ENCODE data around the gene BNIP2.

Gene BNIP2

DNA sequence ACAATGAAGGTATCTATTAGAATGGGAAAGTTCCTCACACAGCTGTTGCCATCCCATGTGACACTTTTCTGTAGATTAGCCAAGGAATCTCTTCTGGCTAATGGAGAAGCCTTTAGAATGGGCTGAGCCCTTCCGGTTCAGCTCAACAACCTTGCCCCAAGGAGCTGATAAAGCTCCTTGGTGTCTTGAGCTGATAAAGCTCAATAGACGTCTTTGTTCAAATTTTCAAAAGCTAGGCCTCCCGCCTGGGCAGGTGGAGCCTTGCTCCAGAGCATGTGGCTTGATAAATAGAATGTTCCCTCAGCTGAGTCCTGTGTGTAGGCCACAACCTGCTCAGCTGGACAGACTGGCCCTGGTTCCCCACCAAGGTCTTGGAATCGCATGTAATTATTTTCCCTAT is 7.2 kb upstream of the BNIP2 start:
- Histone ChIP-seq H3K4me3 (replicated peaks; ENCODE audit: insufficient read depth, low read length) (no peak overlapping the region), H3K27ac (replicated peaks) (no peak overlapping the region), H3K27me3 (ENCODE audit: insufficient read depth, poor library complexity, severe bottlenecking) (no peaks in the 10 kb centered on the region)
- TF ChIP-seq GABPA (IDR thresholded peaks at IDR 0.05; ENCODE audit: low read depth) (no peak), SPI1 (IDR thresholded peaks at IDR 0.05; ENCODE audit: borderline replicate concordance, low read depth) (no peak), POLR2AphosphoS5 (IDR thresholded peaks at IDR 0.05; ENCODE audit: low read depth) (no peak)
- TF ChIP-seq, protein P1, sequence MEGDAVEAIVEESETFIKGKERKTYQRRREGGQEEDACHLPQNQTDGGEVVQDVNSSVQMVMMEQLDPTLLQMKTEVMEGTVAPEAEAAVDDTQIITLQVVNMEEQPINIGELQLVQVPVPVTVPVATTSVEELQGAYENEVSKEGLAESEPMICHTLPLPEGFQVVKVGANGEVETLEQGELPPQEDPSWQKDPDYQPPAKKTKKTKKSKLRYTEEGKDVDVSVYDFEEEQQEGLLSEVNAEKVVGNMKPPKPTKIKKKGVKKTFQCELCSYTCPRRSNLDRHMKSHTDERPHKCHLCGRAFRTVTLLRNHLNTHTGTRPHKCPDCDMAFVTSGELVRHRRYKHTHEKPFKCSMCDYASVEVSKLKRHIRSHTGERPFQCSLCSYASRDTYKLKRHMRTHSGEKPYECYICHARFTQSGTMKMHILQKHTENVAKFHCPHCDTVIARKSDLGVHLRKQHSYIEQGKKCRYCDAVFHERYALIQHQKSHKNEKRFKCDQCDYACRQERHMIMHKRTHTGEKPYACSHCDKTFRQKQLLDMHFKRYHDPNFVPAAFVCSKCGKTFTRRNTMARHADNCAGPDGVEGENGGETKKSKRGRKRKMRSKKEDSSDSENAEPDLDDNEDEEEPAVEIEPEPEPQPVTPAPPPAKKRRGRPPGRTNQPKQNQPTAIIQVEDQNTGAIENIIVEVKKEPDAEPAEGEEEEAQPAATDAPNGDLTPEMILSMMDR (IDR thresholded peaks at IDR 0.05; ENCODE audit: insufficient read depth, low read length): no peak
- TF ChIP-seq, protein P2, sequence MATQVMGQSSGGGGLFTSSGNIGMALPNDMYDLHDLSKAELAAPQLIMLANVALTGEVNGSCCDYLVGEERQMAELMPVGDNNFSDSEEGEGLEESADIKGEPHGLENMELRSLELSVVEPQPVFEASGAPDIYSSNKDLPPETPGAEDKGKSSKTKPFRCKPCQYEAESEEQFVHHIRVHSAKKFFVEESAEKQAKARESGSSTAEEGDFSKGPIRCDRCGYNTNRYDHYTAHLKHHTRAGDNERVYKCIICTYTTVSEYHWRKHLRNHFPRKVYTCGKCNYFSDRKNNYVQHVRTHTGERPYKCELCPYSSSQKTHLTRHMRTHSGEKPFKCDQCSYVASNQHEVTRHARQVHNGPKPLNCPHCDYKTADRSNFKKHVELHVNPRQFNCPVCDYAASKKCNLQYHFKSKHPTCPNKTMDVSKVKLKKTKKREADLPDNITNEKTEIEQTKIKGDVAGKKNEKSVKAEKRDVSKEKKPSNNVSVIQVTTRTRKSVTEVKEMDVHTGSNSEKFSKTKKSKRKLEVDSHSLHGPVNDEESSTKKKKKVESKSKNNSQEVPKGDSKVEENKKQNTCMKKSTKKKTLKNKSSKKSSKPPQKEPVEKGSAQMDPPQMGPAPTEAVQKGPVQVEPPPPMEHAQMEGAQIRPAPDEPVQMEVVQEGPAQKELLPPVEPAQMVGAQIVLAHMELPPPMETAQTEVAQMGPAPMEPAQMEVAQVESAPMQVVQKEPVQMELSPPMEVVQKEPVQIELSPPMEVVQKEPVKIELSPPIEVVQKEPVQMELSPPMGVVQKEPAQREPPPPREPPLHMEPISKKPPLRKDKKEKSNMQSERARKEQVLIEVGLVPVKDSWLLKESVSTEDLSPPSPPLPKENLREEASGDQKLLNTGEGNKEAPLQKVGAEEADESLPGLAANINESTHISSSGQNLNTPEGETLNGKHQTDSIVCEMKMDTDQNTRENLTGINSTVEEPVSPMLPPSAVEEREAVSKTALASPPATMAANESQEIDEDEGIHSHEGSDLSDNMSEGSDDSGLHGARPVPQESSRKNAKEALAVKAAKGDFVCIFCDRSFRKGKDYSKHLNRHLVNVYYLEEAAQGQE (IDR thresholded peaks at IDR 0.05; ENCODE audit: insufficient replicate concordance, low read depth): no peak
- DNase-seq (ENCODE audit: low read depth in 1 of 2, low spot score in 1 of 2): no peak

DNA sequence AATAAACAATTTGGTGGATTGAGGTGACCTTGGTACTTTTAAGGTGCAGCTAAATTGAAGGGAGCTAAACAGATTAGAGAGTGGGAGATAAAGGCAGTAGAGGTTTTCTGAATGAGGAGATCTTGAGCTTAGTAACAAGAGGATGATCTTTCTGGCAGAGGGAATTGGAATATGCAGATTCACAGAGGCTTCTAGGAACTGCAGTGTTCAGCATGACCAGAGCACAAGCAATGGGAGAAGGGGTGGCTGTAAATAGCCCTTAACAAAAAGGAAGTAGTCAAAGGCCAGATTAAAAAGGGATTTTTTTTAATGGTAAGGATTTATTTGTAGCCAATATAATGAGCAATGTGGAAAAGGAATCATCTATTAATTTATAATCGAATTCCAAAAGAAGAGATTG is 5.7 kb upstream of the BNIP2 start:
- Histone ChIP-seq H3K27me3 (ENCODE audit: insufficient read depth, poor library complexity, severe bottlenecking) (no peaks in the 10 kb centered on the region), H3K4me3 (replicated peaks; ENCODE audit: insufficient read depth, low read length) (no peak overlapping the region), H3K27ac (replicated peaks) (no peak overlapping the region)
- no peak for TF ChIP-seq GABPA (IDR thresholded peaks at IDR 0.05; ENCODE audit: low read depth)
- no peak for TF ChIP-seq SPI1 (IDR thresholded peaks at IDR 0.05; ENCODE audit: borderline replicate concordance, low read depth)
- TF ChIP-seq, protein P1 (IDR thresholded peaks at IDR 0.05; ENCODE audit: insufficient read depth, low read length): no peak
- TF ChIP-seq, protein P2 (IDR thresholded peaks at IDR 0.05; ENCODE audit: insufficient replicate concordance, low read depth): no peak
- no peak for TF ChIP-seq POLR2AphosphoS5 (IDR thresholded peaks at IDR 0.05; ENCODE audit: low read depth)
- DNase-seq (ENCODE audit: low read depth in 1 of 2, low spot score in 1 of 2): no peak

DNA sequence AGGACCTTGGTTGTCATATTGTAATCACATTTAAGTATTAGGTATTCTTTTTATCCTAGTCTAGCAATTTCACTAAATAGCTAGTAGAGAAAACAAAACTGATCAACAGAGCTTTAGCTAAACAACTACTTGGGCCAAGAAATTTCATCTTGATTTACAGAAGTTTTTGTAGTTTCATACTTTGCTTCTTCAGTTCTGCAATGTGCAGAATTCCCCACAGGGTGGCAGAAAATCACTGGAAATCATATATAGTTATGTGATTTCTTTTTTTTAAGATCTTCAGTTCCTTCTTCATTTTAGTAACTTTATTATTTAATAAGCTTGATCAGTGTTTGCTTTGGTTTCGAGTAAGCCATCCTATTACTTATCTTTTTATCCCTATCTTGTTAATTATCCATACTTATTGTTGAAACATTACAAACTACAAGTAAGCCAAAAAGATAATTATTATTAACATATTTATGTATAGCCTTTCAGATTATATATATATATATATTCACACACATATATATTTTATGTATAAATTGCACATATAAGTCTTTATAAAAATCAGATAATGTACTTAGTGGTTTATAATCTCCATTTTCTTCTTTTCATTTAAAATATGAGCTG is 2.2 kb upstream of the BNIP2 start:
- DNase-seq (ENCODE audit: low read depth in 1 of 2, low spot score in 1 of 2): peak in 1 of 2 experiments; percentile 50
- no peak overlapping the region for H3K27ac ChIP-seq (replicated peaks)
- H3K27me3 ChIP-seq (ENCODE audit: insufficient read depth, poor library complexity, severe bottlenecking): no peaks in the 10 kb centered on the region
- no peak; the same call in 1 of the 2 replicates for TF ChIP-seq SPI1 (IDR thresholded peaks at IDR 0.05; ENCODE audit: borderline replicate concordance, low read depth)
- TF ChIP-seq, protein P1 (IDR thresholded peaks at IDR 0.05; ENCODE audit: insufficient read depth, low read length): peak; percentile 19
- no peak overlapping the region for H3K4me3 ChIP-seq (replicated peaks; ENCODE audit: insufficient read depth, low read length)
